HCT116 (cell line): Measurements from ENCODE around the gene ARFGAP1. TPM values are rescaled to one million over a fixed set of nuclear protein-coding genes. Genes with fewer than 3 reads are reported as not detected.

Source experiments
- ATAC-seq: fragments of 200-7000 bp; cut with Tn5 transposase; 2 replicates; pipeline ENCODE4 v1.9.1; 2020; ENCODE audit warnings: mild to moderate bottlenecking, moderate library complexity
- BruUV-seq: library from RNA; stranded (reverse); fragments of 400-500 nt; replicated peaks from 2 replicates; lab custom pipeline; 2021; lab: Mats Ljungman, UMichigan
- CTCF ChIA-PET: fragments of 300-600 bp; sonication (Branson Sonifier 250); formaldehyde crosslinking; loops from one replicate; lab custom pipeline; 2021; ENCODE audit warnings: antibody characterized with exemption; lab: Charles Lee
- POLR2A ChIA-PET: fragments of 300-600, 350-600 bp; sonication (Branson Sonifier 250); formaldehyde crosslinking; loops from one replicate; lab custom pipeline; 2021; ENCODE audit warnings: antibody characterized with exemption; lab: Charles Lee
- RAD21 ChIA-PET, 2 experiments: fragments of 300-600 bp; sonication (Branson Sonifier 250); formaldehyde crosslinking; loops; one replicate each; lab custom pipeline; 2023; ENCODE audit warnings: low total read pairs in 2 of 2; ENCODE audit not compliant: uncharacterized antibody in 2 of 2, unreplicated experiment in 2 of 2, low non-redundant PET in 1 of 2; lab: Charles Lee
- DNase-seq: peaks from one replicate; pipeline ENCODE4 v3.0.0-alpha.2; 2010; ENCODE audit warnings: low read depth, low spot score
- H2AFZ ChIP-seq: fragments of 200-600 bp; shearing (Covaris generic), sonication (generic); 2 replicates; pipeline ENCODE4 v1.6.1; 2017; ENCODE audit warnings: low read depth, mixed run types, mixed read lengths, antibody characterized with exemption, low read length; ENCODE audit not compliant: poor library complexity, severe bottlenecking
- H3K27ac ChIP-seq: 2 replicates; pipeline ENCODE4 v1.5.1; 2012; ENCODE audit warnings: low read depth, low read length
- H3K27me3 ChIP-seq: fragments of 200-600 bp; sonication (generic); 2 replicates; pipeline ENCODE4 v1.6.1; 2016; ENCODE audit warnings: mixed run types, low read length, mixed read lengths; ENCODE audit not compliant: insufficient read depth
- H3K36me3 ChIP-seq, 2 experiments: fragments of 200-500 bp in 1 of 2; fragments of 200-600 bp in 1 of 2; sonication (Bioruptor generic) in 1 of 2; sonication (generic) in 1 of 2; 2 replicates each; pipeline versions ENCODE4 v1.5.1 to v1.6.1; 2014 to 2016; ENCODE audit warnings: low read length in 2 of 2, inconsistent platforms in 1 of 2, mixed read lengths in 1 of 2, mixed run types in 1 of 2; ENCODE audit not compliant: insufficient read depth in 2 of 2, control insufficient read depth in 1 of 2
- H3K4me1 ChIP-seq, 2 experiments: fragments of 200-600 bp in 1 of 2; sonication (generic) in 1 of 2; 2 replicates each; pipeline versions ENCODE4 v1.5.1 to v1.6.1; 2012 to 2017; ENCODE audit warnings: low read length in 2 of 2, inconsistent platforms in 1 of 2, mild to moderate bottlenecking in 1 of 2, mixed read lengths in 1 of 2, mixed run types in 1 of 2, moderate library complexity in 1 of 2; ENCODE audit not compliant: insufficient read depth in 2 of 2, control insufficient read depth in 1 of 2
- H3K4me2 ChIP-seq: fragments of 200-600 bp; sonication (generic); 2 replicates; pipeline ENCODE4 v1.6.1; 2017; ENCODE audit warnings: mixed run types, low read length, mixed read lengths
- H3K4me3 ChIP-seq, 2 experiments: fragments of 200-600 bp in 1 of 2; sonication (generic) in 1 of 2; replicated peaks in 1 of 2; 2 replicates each; pipeline ENCODE4 v1.5.1; 2011 to 2016; ENCODE audit warnings: low read length in 2 of 2, control low read depth in 1 of 2, low read depth in 1 of 2, mild to moderate bottlenecking in 1 of 2, mixed read lengths in 1 of 2, mixed run types in 1 of 2
- H3K79me2 ChIP-seq: fragments of 200-600 bp; sonication (generic); 2 replicates; pipeline ENCODE4 v1.6.1; 2017; ENCODE audit warnings: mild to moderate bottlenecking, mixed run types, low read length, moderate library complexity, mixed read lengths; ENCODE audit not compliant: insufficient read depth
- H3K9ac ChIP-seq: fragments of 200-600 bp; sonication (generic); 2 replicates; pipeline ENCODE4 v1.6.1; 2016; ENCODE audit warnings: low read length, mixed read lengths
- H3K9me2 ChIP-seq: fragments of 200-600 bp; sonication (generic), shearing (Covaris generic); 2 replicates; pipeline ENCODE4 v1.6.1; 2017; ENCODE audit warnings: mixed run types, mild to moderate bottlenecking, moderate library complexity; ENCODE audit not compliant: insufficient read depth
- H3K9me3 ChIP-seq, 2 experiments: fragments of 200-500 bp in 1 of 2; fragments of 200-600 bp in 1 of 2; sonication (Bioruptor generic) in 1 of 2; sonication (generic) in 1 of 2; 2 replicates each; pipeline ENCODE4 v1.6.1; 2014 to 2017; ENCODE audit warnings: low read length in 2 of 2, mixed read lengths in 2 of 2, inconsistent platforms in 1 of 2, low read depth in 1 of 2, mild to moderate bottlenecking in 1 of 2, mixed run types in 1 of 2, moderate library complexity in 1 of 2; ENCODE audit not compliant: control insufficient read depth in 1 of 2, insufficient read depth in 1 of 2
- H4K20me1 ChIP-seq: fragments of 200-600 bp; sonication (generic), shearing (Covaris generic); 2 replicates; pipeline ENCODE4 v1.6.1; 2017; ENCODE audit warnings: mixed run types, mild to moderate bottlenecking, moderate library complexity; ENCODE audit not compliant: insufficient read depth
- CBX3 ChIP-seq: IDR thresholded peaks from 2 replicates; pipeline ENCODE4 v1.6.1; 2012; ENCODE audit warnings: low read depth
- EZH2 ChIP-seq: fragments of 200-600 bp; sonication (generic); IDR thresholded peaks from 2 replicates; pipeline ENCODE4 v1.6.1; 2017; ENCODE audit warnings: antibody characterized with exemption, mixed run types
- FOSL1 ChIP-seq: IDR thresholded peaks from 2 replicates; pipeline ENCODE4 v1.6.1; 2012; ENCODE audit warnings: low read depth
- SIN3A ChIP-seq: IDR thresholded peaks from 2 replicates; pipeline ENCODE4 v1.6.1; 2012; ENCODE audit warnings: low read depth
- SRF ChIP-seq: IDR thresholded peaks from 2 replicates; pipeline ENCODE4 v1.6.1; 2012; ENCODE audit warnings: low read depth
- YY1 ChIP-seq: IDR thresholded peaks from 2 replicates; pipeline ENCODE4 v1.6.1; 2011; ENCODE audit warnings: low read length, low read depth, moderate library complexity, mild to moderate bottlenecking; ENCODE audit not compliant: insufficient replicate concordance; ENCODE audit errors: extremely low read depth
- ZFX ChIP-seq: fragments of 450-650 bp; IDR thresholded peaks from 2 replicates; pipeline ENCODE4 v1.6.1; 2017
- intact Hi-C: fragments of 100-400 bp; cut with micrococcal nuclease; formaldehyde crosslinking; loops from 2 replicates; pipeline ENCODE4 v1.10.0; 2022
- total RNA-seq: library from RNA; stranded (reverse); gene quantifications from one replicate; pipeline ENCODE4 v1.2.1, GENCODE V29; 2021; ENCODE audit not compliant: unreplicated experiment
- TF ChIP-seq, protein P1 (sequence below): IDR thresholded peaks from 2 replicates; pipeline ENCODE4 v1.6.1; 2012
- TF ChIP-seq, protein P2 (sequence below): IDR thresholded peaks from 2 replicates; pipeline ENCODE4 v1.6.1; 2012
- TF ChIP-seq, protein P3 (sequence below): IDR thresholded peaks from 2 replicates; pipeline ENCODE4 v1.6.1; 2012; ENCODE audit warnings: low read depth

Gene ARFGAP1
- total RNA-seq, 1 experiment from 2014 or later: 94.4 TPM

DNA sequence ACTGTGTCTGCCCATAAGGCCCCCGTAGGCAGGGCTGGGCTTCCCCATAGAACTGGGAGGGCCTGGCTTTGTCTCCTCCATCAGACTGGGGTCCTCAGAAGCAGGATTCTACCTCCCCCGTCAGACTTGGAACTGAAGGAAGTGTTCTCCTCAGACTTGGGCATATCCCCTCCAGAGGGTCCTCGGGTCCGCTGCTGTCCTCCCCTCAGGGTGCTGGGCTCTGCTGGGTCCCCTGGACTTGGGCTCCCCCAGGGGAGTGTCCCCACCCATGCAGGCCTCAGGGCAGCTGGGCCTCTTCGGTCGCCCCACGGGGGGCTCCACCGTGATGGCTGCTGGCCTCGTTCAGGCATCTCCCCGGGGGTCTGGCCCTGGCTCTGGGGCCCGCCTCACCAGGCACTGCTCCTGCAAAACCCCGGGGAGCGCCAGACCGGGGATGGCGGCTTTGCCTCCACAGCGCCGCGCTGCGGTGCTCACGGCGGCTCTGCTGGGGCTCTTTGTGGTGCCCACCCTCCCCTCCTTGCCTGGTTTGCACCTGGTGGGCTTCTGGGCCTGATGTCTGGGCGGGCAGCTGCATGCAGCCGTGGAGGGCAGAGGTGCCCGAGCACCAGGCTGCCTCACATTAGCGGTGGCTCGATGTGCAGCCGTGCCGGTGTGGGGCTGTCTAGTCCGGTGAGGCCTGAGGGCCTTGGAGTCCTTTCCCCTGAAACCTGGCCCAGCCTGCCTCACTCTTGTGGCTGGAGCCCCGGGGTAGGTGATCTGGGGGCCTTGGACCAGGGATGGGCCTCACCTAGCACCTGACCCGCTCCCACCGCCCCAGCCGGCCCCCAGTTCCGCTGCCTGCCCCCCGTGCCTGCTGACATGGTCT lies 34.3 kb downstream of the ARFGAP1 start:
- CTCF ChIA-PET: interaction anchor here (0.8 kb wide), 1 partner anchor 75 kb away, joined by 3 read pairs; no protein-coding TSS in a partner anchor

More for the DNA sequence above, 34.3 kb downstream of the ARFGAP1 start:
- Histone ChIP-seq H3K9me3 (peaks cover 0 to 2% of the 10 kb centered on the region in 2 experiments; a peak in 1 of 4 replicates), H4K20me1 (no peaks in the 10 kb centered on the region), H3K4me1 (no peaks in the 10 kb centered on the region), H3K79me2 (no peaks in the 10 kb centered on the region), H3K9ac (no peak overlapping the region), H3K4me3 (no peak overlapping the region), H2AFZ (no peak overlapping the region), H3K27me3 (0 out of 2 replicates have a peak, but pooled peaks cover 7% of the 10 kb centered on the region), H3K27ac (no peak overlapping the region), H3K9me2 (no peaks in the 10 kb centered on the region), H3K36me3 (no peaks in the 10 kb centered on the region), H3K4me2 (no peak overlapping the region)
- RAD21 ChIA-PET: no interaction called here
- ATAC-seq (no peak), DNase-seq (no peak)
- intact Hi-C loops: no loop called here
- BruUV-seq: no TSS peak
- POLR2A ChIA-PET: no interaction called here
- TF ChIP-seq CBX3 (no peak), EZH2 (no peak), YY1 (no peak), ZFX (no peak), FOSL1 (no peak), SIN3A (no peak), SRF (no peak)
- TF ChIP-seq, protein P1, sequence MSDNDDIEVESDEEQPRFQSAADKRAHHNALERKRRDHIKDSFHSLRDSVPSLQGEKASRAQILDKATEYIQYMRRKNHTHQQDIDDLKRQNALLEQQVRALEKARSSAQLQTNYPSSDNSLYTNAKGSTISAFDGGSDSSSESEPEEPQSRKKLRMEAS: no peak
- TF ChIP-seq, protein P2, sequence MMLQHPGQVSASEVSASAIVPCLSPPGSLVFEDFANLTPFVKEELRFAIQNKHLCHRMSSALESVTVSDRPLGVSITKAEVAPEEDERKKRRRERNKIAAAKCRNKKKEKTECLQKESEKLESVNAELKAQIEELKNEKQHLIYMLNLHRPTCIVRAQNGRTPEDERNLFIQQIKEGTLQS: no peak
- TF ChIP-seq, protein P3, sequence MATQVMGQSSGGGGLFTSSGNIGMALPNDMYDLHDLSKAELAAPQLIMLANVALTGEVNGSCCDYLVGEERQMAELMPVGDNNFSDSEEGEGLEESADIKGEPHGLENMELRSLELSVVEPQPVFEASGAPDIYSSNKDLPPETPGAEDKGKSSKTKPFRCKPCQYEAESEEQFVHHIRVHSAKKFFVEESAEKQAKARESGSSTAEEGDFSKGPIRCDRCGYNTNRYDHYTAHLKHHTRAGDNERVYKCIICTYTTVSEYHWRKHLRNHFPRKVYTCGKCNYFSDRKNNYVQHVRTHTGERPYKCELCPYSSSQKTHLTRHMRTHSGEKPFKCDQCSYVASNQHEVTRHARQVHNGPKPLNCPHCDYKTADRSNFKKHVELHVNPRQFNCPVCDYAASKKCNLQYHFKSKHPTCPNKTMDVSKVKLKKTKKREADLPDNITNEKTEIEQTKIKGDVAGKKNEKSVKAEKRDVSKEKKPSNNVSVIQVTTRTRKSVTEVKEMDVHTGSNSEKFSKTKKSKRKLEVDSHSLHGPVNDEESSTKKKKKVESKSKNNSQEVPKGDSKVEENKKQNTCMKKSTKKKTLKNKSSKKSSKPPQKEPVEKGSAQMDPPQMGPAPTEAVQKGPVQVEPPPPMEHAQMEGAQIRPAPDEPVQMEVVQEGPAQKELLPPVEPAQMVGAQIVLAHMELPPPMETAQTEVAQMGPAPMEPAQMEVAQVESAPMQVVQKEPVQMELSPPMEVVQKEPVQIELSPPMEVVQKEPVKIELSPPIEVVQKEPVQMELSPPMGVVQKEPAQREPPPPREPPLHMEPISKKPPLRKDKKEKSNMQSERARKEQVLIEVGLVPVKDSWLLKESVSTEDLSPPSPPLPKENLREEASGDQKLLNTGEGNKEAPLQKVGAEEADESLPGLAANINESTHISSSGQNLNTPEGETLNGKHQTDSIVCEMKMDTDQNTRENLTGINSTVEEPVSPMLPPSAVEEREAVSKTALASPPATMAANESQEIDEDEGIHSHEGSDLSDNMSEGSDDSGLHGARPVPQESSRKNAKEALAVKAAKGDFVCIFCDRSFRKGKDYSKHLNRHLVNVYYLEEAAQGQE: no peak
